Smooth muscle cell (in vitro differentiated cells): Measurements from ENCODE around the gene TOR1A. TPM values are rescaled to one million over a fixed set of nuclear protein-coding genes. Genes with fewer than 3 reads are reported as not detected.

ENCODE experiments used
- DNase-seq: peaks from one replicate; lab custom pipeline; 2025; ENCODE audit not compliant: unreplicated experiment; lab: John Stamatoyannopoulos, UW
- H2AFZ ChIP-seq: fragments of 200-600 bp; sonication (generic); 2 replicates; pipeline ENCODE4 v1.6.0; 2016; ENCODE audit warnings: antibody characterized with exemption, low read depth, mild to moderate bottlenecking
- H3F3A ChIP-seq: fragments of 200-600 bp; sonication (generic); 2 replicates; pipeline ENCODE4 v1.6.0; 2017; ENCODE audit warnings: antibody characterized with exemption, low read depth
- H3K27ac ChIP-seq: fragments of 200-600 bp; sonication (generic); 2 replicates; pipeline ENCODE4 v1.5.1; 2016; ENCODE audit warnings: low read depth, mild to moderate bottlenecking
- H3K27me3 ChIP-seq: fragments of 200-600 bp; sonication (generic); 2 replicates; pipeline ENCODE4 v1.6.1; 2016; ENCODE audit warnings: low read depth, mild to moderate bottlenecking
- H3K36me3 ChIP-seq: fragments of 200-600 bp; sonication (generic); 2 replicates; pipeline ENCODE4 v1.5.1; 2016; ENCODE audit warnings: low read depth
- H3K4me1 ChIP-seq: fragments of 200-600 bp; sonication (generic); 2 replicates; pipeline ENCODE4 v1.5.1; 2016; ENCODE audit warnings: low read depth
- H3K4me2 ChIP-seq: fragments of 200-600 bp; sonication (generic); 2 replicates; pipeline ENCODE4 v1.6.0; 2016; ENCODE audit warnings: mild to moderate bottlenecking
- H3K4me3 ChIP-seq: fragments of 200-600 bp; sonication (generic); 2 replicates; pipeline ENCODE4 v1.5.1; 2016; ENCODE audit warnings: mild to moderate bottlenecking
- H3K79me2 ChIP-seq: fragments of 200-600 bp; sonication (generic); 2 replicates; pipeline ENCODE4 v1.6.0; 2016; ENCODE audit warnings: low read depth, mild to moderate bottlenecking
- H3K9ac ChIP-seq: fragments of 200-600 bp; sonication (generic); 2 replicates; pipeline ENCODE4 v1.6.0; 2016; ENCODE audit warnings: low read depth
- H3K9me3 ChIP-seq: fragments of 200-600 bp; sonication (generic); replicated peaks from 2 replicates; pipeline ENCODE4 v1.5.1; 2016; ENCODE audit warnings: low read depth
- H4K20me1 ChIP-seq: fragments of 200-600 bp; sonication (generic); 2 replicates; pipeline ENCODE4 v1.6.0; 2016; ENCODE audit warnings: low read depth
- CTCF ChIP-seq: fragments of 200-600 bp; sonication (generic); IDR thresholded peaks from 2 replicates; pipeline ENCODE4 v1.5.1; 2017; ENCODE audit warnings: borderline replicate concordance, mild to moderate bottlenecking, antibody characterized with exemption; ENCODE audit not compliant: insufficient read depth, poor library complexity, severe bottlenecking
- WGBS: methylation state at CpG from one replicate; pipeline ENCODE4 v1.1.7; 2016; ENCODE audit warnings: low lambda C conversion rate; 5-methylcytosine and 5-hydroxymethylcytosine counted together
- polyA plus RNA-seq: library from polyadenylated mRNA; unstranded; fragments of >200 nt; fragmentation: Nextera tagmentation; extraction: Ambion mirVana; gene quantifications from 2 replicates; pipeline ENCODE4 v1.2.1, GENCODE V29; 2016
- total RNA-seq: library from RNA; depleted of rRNA; stranded (reverse); fragments of >200 nt; gene quantifications from 2 replicates; pipeline ENCODE4 v1.2.3, GENCODE V29; 2014

Gene TOR1A
- total and polyA plus RNA-seq, 2 experiments from 2014 or later = 38.5 to 46.1 TPM

GRCh38 chr9:129783516-129784361 is 40.2 kb downstream of the TOR1A start:
- H3K4me2 ChIP-seq = no peak overlapping the region
- H3F3A ChIP-seq = no peaks in the 10 kb centered on the region
- peak; percentile 26 for DNase-seq
- no peaks in the 10 kb centered on the region for H3K4me1 ChIP-seq
- H4K20me1 ChIP-seq = no peaks in the 10 kb centered on the region
- H3K9me3 ChIP-seq = no peaks in the 10 kb centered on the region
- H3K36me3 ChIP-seq = no peaks in the 10 kb centered on the region
- TF ChIP-seq CTCF = peak; percentile 97
- H3K27ac ChIP-seq = no peak overlapping the region
- 39% methylated on average over 14 of the region's 14 CpGs for WGBS
- no peak overlapping the region for H3K9ac ChIP-seq
- no peak overlapping the region for H3K4me3 ChIP-seq
- peaks cover 5% of the 10 kb centered on the region for H3K27me3 ChIP-seq
- no peak overlapping the region for H2AFZ ChIP-seq
- no peaks in the 10 kb centered on the region for H3K79me2 ChIP-seq

GRCh38 chr9:129781981-129782380 is 42.0 kb downstream of the TOR1A start:
- Histone ChIP-seq H3K4me3 (no peak overlapping the region), H3K9ac (no peak overlapping the region), H3K4me1 (no peaks in the 10 kb centered on the region), H4K20me1 (no peaks in the 10 kb centered on the region), H3K79me2 (no peaks in the 10 kb centered on the region), H3F3A (peaks cover 4% of the 10 kb centered on the region), H2AFZ (no peak overlapping the region), H3K4me2 (no peak overlapping the region), H3K27ac (peak overlapping the region; percentile 17), H3K36me3 (no peaks in the 10 kb centered on the region), H3K9me3 (no peaks in the 10 kb centered on the region), H3K27me3 (peaks cover 3% of the 10 kb centered on the region)
- TF ChIP-seq CTCF = no peak
- WGBS = 32% methylated on average over 5 of the region's 5 CpGs
- no peak for DNase-seq

- Histone ChIP-seq H2AFZ (no peak overlapping the region), H4K20me1 (no peaks in the 10 kb centered on the region), H3K27me3 (no peaks in the 10 kb centered on the region), H3K9me3 (no peaks in the 10 kb centered on the region), H3K4me1 (peaks cover 4% of the 10 kb centered on the region), H3F3A (peaks cover 8% of the 10 kb centered on the region), H3K27ac (no peak overlapping the region), H3K4me2 (no peak overlapping the region), H3K4me3 (no peak overlapping the region), H3K9ac (no peak overlapping the region), H3K79me2 (no peaks in the 10 kb centered on the region), H3K36me3 (no peaks in the 10 kb centered on the region)
- DNase-seq = no peak
- TF ChIP-seq CTCF = no peak
- WGBS = 88% methylated on average over 8 of the region's 8 CpGs
Observed at GRCh38 chr9:129781131-129781530, 42.8 kb downstream of the TOR1A start.

GRCh38 chr9:129779560-129780190 is 44.3 kb downstream of the TOR1A start:
- Histone ChIP-seq H4K20me1 (no peaks in the 10 kb centered on the region), H3K36me3 (no peaks in the 10 kb centered on the region), H3K79me2 (no peaks in the 10 kb centered on the region), H3K9me3 (no peaks in the 10 kb centered on the region), H3K9ac (no peak overlapping the region), H3K4me1 (peaks cover 4% of the 10 kb centered on the region), H2AFZ (no peak overlapping the region), H3K4me2 (no peak overlapping the region), H3K27me3 (no peaks in the 10 kb centered on the region), H3K27ac (no peak overlapping the region), H3K4me3 (no peak overlapping the region), H3F3A (peaks cover 11% of the 10 kb centered on the region)
- TF ChIP-seq CTCF = no peak
- no peak for DNase-seq
- WGBS = over 99% methylated on average over 7 of the region's 7 CpGs
